ENCODE data around the gene ELP1. TPM values are rescaled to one million over a fixed set of nuclear protein-coding genes. Genes with fewer than 3 reads are reported as not detected.
"Not testable (repeated sequence)": the region's sequence is repeated elsewhere in the genome, so short reads cannot be mapped to it uniquely, and the experiment has no call there.

The ELP1 gene
- total and polyA plus RNA-seq, 5 donors from 2014 or later, result 13.7 to 24.9 (median 20.0) TPM

DNA sequence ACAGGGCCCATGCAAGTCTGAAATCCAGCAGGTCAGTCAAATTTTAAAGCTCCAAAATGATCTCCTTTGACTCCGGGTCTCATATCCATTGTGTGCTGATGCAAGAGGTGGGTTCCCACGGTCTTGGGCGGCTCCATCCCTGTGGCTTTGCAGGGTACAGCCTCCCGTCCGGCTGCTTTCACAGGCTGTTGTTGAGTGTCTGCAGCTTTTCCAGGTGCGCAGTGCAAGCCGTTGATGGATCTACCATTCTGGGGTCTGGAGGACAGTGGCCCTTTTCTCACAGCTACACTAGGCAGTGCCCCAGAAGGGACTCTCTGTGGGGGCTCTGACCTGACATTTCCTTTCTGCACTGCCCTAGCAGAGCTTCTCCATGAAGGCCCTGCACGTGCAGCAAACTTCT, 85.6 kb downstream of the ELP1 start:
- H3K9me3 ChIP-seq (ENCODE audit: control insufficient read depth in 2 of 2, low read length in 2 of 2); H3K36me3 ChIP-seq (ENCODE audit: control insufficient read depth, insufficient read depth, low read length); H3K9me3 Mint-ChIP-seq; H3K27ac Mint-ChIP-seq; H3K4me3 ChIP-seq (ENCODE audit: low read depth, low read length); H3K4me3 Mint-ChIP-seq; DNase-seq; ATAC-seq (ENCODE audit: low read depth in 2 of 2); H3K36me3 Mint-ChIP-seq; H3K4me1 Mint-ChIP-seq; H3K27ac ChIP-seq (ENCODE audit: insufficient read depth, low read length, poor library complexity, severe bottlenecking); H3K27me3 Mint-ChIP-seq; H3K4me1 ChIP-seq (ENCODE audit: control insufficient read depth, insufficient read depth, low read length, poor library complexity, severe bottlenecking); H3K27me3 ChIP-seq (ENCODE audit: control insufficient read depth, insufficient read depth, low read length): not testable (repeated sequence)

DNA sequence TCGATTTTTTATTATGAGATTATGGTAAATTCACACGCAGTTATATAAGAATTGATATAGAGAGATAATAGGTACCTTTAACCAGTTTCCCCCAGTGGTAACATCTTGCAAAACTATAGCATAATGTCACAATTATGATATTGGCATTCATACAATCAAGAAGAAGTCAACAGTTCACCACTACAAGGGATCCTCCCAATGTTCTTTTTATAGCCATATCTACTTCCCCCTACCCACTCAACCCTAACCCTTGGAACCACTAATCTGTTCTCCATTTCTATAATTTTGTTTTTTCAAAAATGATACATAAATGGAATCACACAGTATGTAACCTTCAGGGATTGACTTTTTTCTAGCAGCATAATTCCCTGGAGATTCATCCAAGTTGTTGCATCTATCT, 88.0 kb downstream of the ELP1 start:
- DNase-seq (no peak), ATAC-seq (ENCODE audit: low read depth in 2 of 2) (no peak)
- Histone ChIP-seq H3K9me3 (ENCODE audit: control insufficient read depth in 2 of 2, low read length in 2 of 2) (no peaks in the 10 kb centered on the region), H3K27me3 (ENCODE audit: control insufficient read depth, insufficient read depth, low read length) (no peaks in the 10 kb centered on the region), H3K4me1 (ENCODE audit: control insufficient read depth, insufficient read depth, low read length, poor library complexity, severe bottlenecking) (no peaks in the 10 kb centered on the region), H3K27ac (ENCODE audit: insufficient read depth, low read length, poor library complexity, severe bottlenecking) (no peak overlapping the region), H3K4me3 (ENCODE audit: low read depth, low read length) (no peak overlapping the region), H3K36me3 (ENCODE audit: control insufficient read depth, insufficient read depth, low read length) (no peaks in the 10 kb centered on the region)
- no peaks in the 10 kb centered on the region for H3K36me3 Mint-ChIP-seq
- no peak overlapping the region for H3K4me3 Mint-ChIP-seq
- H3K9me3 Mint-ChIP-seq, result no peaks in the 10 kb centered on the region
- H3K27me3 Mint-ChIP-seq, result peaks cover 7% of the 10 kb centered on the region
- no peak overlapping the region for H3K27ac Mint-ChIP-seq
- peaks cover 0 to 8% (median under 1%) of the 10 kb centered on the region in 4 donors for H3K4me1 Mint-ChIP-seq

DNA sequence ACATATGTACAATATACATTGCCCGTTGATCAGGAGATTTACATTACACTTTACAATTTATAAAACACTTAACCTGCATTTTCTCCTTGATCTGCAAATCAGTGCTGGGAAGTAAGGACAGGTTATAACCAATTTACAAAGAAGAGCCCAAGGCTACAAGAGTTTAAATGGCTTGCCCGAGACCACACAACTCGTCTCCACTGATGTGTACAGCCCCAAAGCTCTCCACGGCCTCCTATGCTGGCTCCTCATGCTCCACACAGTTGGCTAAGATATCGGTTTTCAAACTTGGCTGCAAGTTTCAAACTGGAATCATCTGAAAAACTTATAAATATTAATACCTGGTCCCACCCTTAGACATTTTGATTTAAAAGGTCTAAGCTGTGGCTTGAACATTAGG, 88.4 kb downstream of the ELP1 start:
- Histone ChIP-seq H3K27me3 (ENCODE audit: control insufficient read depth, insufficient read depth, low read length) (no peaks in the 10 kb centered on the region), H3K4me1 (ENCODE audit: control insufficient read depth, insufficient read depth, low read length, poor library complexity, severe bottlenecking) (no peaks in the 10 kb centered on the region), H3K9me3 (ENCODE audit: control insufficient read depth in 2 of 2, low read length in 2 of 2) (no peaks in the 10 kb centered on the region), H3K4me3 (ENCODE audit: low read depth, low read length) (no peak overlapping the region), H3K27ac (ENCODE audit: insufficient read depth, low read length, poor library complexity, severe bottlenecking) (no peak overlapping the region), H3K36me3 (ENCODE audit: control insufficient read depth, insufficient read depth, low read length) (no peaks in the 10 kb centered on the region)
- no peak for ATAC-seq (ENCODE audit: low read depth in 2 of 2)
- Mint-ChIP-seq H3K9me3 (peaks cover 0 to 1% (median 0%) of the 10 kb centered on the region in 7 donors), H3K4me3 (no peak overlapping the region), H3K27ac (no peak overlapping the region), H3K36me3 (no peaks in the 10 kb centered on the region), H3K27me3 (peaks cover 10% of the 10 kb centered on the region), H3K4me1 (peaks cover 0 to 8% (median under 1%) of the 10 kb centered on the region in 4 donors)
- no peak for DNase-seq

DNA sequence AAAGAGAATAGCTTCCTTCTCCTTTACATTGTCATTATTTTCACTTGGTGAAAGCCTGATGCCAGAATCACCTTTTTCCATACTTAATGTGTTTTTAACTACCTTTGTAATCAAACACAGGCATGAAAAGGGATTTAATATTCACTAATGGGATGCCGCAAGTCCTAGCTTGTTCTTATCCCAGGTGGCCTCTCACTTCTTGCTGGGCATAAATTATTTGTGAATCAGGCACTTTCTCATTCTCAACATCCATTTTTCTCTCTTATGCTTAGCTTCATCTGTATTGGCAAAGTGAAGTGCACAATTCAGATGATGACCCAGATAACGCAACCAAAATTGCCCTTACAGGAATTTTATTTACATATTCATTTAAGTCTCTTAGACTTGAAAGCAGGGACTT, 89.1 kb downstream of the ELP1 start:
- Mint-ChIP-seq H3K4me3 (no peak overlapping the region), H3K9me3 (peaks cover 0 to 1% (median 0%) of the 10 kb centered on the region in 7 donors), H3K27ac (no peak overlapping the region), H3K4me1 (peaks cover 0 to 8% (median under 1%) of the 10 kb centered on the region in 4 donors), H3K27me3 (peaks cover 10% of the 10 kb centered on the region), H3K36me3 (no peaks in the 10 kb centered on the region)
- Histone ChIP-seq H3K9me3 (ENCODE audit: control insufficient read depth in 2 of 2, low read length in 2 of 2) (no peaks in the 10 kb centered on the region), H3K36me3 (ENCODE audit: control insufficient read depth, insufficient read depth, low read length) (no peaks in the 10 kb centered on the region), H3K4me1 (ENCODE audit: control insufficient read depth, insufficient read depth, low read length, poor library complexity, severe bottlenecking) (no peaks in the 10 kb centered on the region), H3K27me3 (ENCODE audit: control insufficient read depth, insufficient read depth, low read length) (no peaks in the 10 kb centered on the region), H3K27ac (ENCODE audit: insufficient read depth, low read length, poor library complexity, severe bottlenecking) (no peak overlapping the region), H3K4me3 (ENCODE audit: low read depth, low read length) (no peak overlapping the region)
- no peak for DNase-seq
- ATAC-seq (ENCODE audit: low read depth in 2 of 2), result no peak

DNA sequence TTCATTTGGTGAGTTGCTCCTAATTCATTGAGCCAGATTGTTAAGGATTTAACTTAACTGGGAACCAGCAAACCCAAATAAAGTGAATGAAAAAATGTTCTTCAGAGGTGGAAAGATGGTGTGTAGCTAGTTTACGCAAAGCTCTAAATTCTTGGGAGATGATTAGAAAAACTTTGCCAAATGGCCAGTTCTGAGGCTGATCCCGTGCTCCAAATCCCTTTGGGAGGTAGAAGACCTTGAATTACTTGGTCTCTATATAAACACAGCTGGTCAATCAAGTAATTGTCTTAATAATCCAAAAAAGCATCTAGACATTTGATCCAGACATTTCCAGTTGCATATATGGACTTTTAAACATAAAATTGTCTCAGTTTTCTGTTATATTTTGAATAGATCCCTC, 89.5 kb downstream of the ELP1 start:
- DNase-seq, result no peak
- H3K27ac ChIP-seq (ENCODE audit: insufficient read depth, low read length, poor library complexity, severe bottlenecking), result no peak overlapping the region
- H3K9me3 ChIP-seq (ENCODE audit: control insufficient read depth in 2 of 2, low read length in 2 of 2), result no peaks in the 10 kb centered on the region
- H3K36me3 Mint-ChIP-seq, result no peaks in the 10 kb centered on the region
- H3K4me1 ChIP-seq (ENCODE audit: control insufficient read depth, insufficient read depth, low read length, poor library complexity, severe bottlenecking), result no peaks in the 10 kb centered on the region
- H3K4me3 ChIP-seq (ENCODE audit: low read depth, low read length), result no peak overlapping the region
- no peak overlapping the region for H3K27ac Mint-ChIP-seq
- no peaks in the 10 kb centered on the region for H3K27me3 ChIP-seq (ENCODE audit: control insufficient read depth, insufficient read depth, low read length)
- H3K36me3 ChIP-seq (ENCODE audit: control insufficient read depth, insufficient read depth, low read length), result no peaks in the 10 kb centered on the region
- peaks cover 0 to 8% (median under 1%) of the 10 kb centered on the region in 4 donors for H3K4me1 Mint-ChIP-seq
- H3K9me3 Mint-ChIP-seq, result peaks cover 0 to 1% (median 0%) of the 10 kb centered on the region in 7 donors
- H3K4me3 Mint-ChIP-seq, result no peak overlapping the region
- no peak for ATAC-seq (ENCODE audit: low read depth in 2 of 2)
- peaks cover 10% of the 10 kb centered on the region for H3K27me3 Mint-ChIP-seq

DNA sequence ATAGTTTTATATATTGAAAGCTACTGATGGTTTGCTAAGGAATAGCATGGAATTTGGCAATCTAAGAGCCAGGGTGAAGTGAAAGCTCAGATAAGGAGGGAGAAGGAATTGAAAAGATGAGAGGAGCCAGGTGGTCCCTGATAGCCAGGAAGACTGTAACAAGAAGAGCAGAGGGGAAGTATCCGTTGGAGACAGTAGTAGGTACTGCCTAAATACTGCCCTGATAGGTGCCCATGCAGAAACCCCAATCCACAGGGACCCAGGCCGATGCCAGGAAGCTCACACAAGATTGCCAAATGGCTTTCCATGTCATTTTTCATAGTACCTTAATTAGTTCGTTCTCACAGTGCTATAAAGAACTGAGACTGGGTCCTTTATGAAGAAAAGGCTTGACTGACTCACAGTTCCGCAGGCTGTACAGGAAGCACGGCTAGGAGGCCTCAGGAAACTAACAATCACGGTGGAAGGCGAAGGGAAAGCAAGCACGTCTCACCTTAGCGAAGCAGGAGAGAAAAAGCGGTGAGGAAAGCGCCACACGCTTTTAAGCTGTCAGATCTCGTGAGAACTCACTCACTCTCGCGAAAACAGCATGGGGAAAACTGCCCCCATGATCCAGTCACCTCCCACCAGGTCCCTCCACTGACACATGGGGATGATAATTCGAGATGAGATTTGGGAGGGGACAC, 91.2 kb downstream of the ELP1 start:
- H3K27ac Mint-ChIP-seq, result peak overlapping the region in 1 of 3 donors; percentile 32
- H3K4me3 Mint-ChIP-seq, result peak overlapping the region in 2 of 4 donors; percentile 48 to 56
- peaks cover 0 to 8% (median under 1%) of the 10 kb centered on the region in 4 donors for H3K4me1 Mint-ChIP-seq
- H3K9me3 Mint-ChIP-seq, result peaks cover 0 to 1% (median 0%) of the 10 kb centered on the region in 7 donors
- no peaks in the 10 kb centered on the region for H3K36me3 ChIP-seq (ENCODE audit: control insufficient read depth, insufficient read depth, low read length)
- H3K4me1 ChIP-seq (ENCODE audit: control insufficient read depth, insufficient read depth, low read length, poor library complexity, severe bottlenecking), result no peaks in the 10 kb centered on the region
- no peaks in the 10 kb centered on the region for H3K9me3 ChIP-seq (ENCODE audit: control insufficient read depth in 2 of 2, low read length in 2 of 2)
- H3K36me3 Mint-ChIP-seq, result no peaks in the 10 kb centered on the region
- H3K4me3 ChIP-seq (ENCODE audit: low read depth, low read length), result no peak overlapping the region
- ATAC-seq (ENCODE audit: low read depth in 2 of 2) (no peak), DNase-seq (peak in 1 of 3 donors; percentile 8)
- no peaks in the 10 kb centered on the region for H3K27me3 ChIP-seq (ENCODE audit: control insufficient read depth, insufficient read depth, low read length)
- H3K27me3 Mint-ChIP-seq, result peaks cover 10% of the 10 kb centered on the region
- no peak overlapping the region for H3K27ac ChIP-seq (ENCODE audit: insufficient read depth, low read length, poor library complexity, severe bottlenecking)

DNA sequence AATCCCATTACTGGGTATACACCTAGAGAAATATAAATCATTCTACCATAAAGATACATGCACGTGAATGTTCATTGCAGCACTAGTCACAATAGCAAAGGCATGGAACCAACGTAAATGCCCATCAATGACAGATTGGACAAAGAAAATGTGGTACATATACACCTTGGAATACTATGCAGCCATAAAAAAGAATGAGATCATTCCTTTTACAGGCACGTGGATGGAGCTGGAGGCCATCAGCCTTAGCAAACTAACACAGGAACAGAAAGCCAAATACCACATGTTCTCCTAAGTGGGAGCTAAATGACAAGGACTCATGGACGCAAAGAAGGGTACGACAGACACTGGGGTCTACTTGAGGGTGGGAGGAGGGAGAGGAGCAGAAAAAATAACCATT, 94.4 kb downstream of the ELP1 start:
- DNase-seq; H3K27me3 ChIP-seq (ENCODE audit: control insufficient read depth, insufficient read depth, low read length); H3K27me3 Mint-ChIP-seq; ATAC-seq (ENCODE audit: low read depth in 2 of 2); H3K36me3 ChIP-seq (ENCODE audit: control insufficient read depth, insufficient read depth, low read length); H3K4me3 ChIP-seq (ENCODE audit: low read depth, low read length); H3K9me3 Mint-ChIP-seq; H3K4me3 Mint-ChIP-seq; H3K4me1 ChIP-seq (ENCODE audit: control insufficient read depth, insufficient read depth, low read length, poor library complexity, severe bottlenecking); H3K27ac ChIP-seq (ENCODE audit: insufficient read depth, low read length, poor library complexity, severe bottlenecking); H3K9me3 ChIP-seq (ENCODE audit: control insufficient read depth in 2 of 2, low read length in 2 of 2); H3K36me3 Mint-ChIP-seq; H3K4me1 Mint-ChIP-seq; H3K27ac Mint-ChIP-seq: not testable (repeated sequence)

DNA sequence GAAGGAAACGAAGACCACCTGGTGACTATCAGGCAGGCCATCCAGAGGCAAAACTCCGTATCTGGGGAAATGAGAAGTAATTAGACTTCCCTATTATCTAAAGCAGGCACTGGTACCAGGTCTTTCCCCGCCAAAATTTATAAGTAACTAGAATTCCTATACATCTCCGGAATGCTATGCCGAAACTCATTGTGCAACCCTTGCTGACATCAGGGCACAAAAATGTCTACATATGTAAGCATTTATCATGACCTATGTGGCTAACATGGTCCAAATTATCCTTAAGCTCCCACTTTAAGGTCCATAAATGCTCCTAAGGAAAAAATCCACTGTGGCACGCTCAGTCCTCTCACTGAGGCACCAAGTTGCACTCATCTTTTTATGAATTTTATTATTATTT, 95.9 kb downstream of the ELP1 start:
- no peaks in the 10 kb centered on the region for H3K36me3 Mint-ChIP-seq
- peaks cover 0 to 6% (median under 1%) of the 10 kb centered on the region in 4 donors for H3K4me1 Mint-ChIP-seq
- no peak overlapping the region for H3K4me3 Mint-ChIP-seq
- peaks cover 6% of the 10 kb centered on the region for H3K27me3 Mint-ChIP-seq
- no peak for DNase-seq
- H3K9me3 ChIP-seq (ENCODE audit: control insufficient read depth in 2 of 2, low read length in 2 of 2), result no peaks in the 10 kb centered on the region
- H3K27ac ChIP-seq (ENCODE audit: insufficient read depth, low read length, poor library complexity, severe bottlenecking), result no peak overlapping the region
- H3K4me1 ChIP-seq (ENCODE audit: control insufficient read depth, insufficient read depth, low read length, poor library complexity, severe bottlenecking), result no peaks in the 10 kb centered on the region
- H3K27me3 ChIP-seq (ENCODE audit: control insufficient read depth, insufficient read depth, low read length), result no peaks in the 10 kb centered on the region
- ATAC-seq (ENCODE audit: low read depth in 2 of 2), result no peak
- H3K4me3 ChIP-seq (ENCODE audit: low read depth, low read length), result no peak overlapping the region
- no peak overlapping the region for H3K27ac Mint-ChIP-seq
- H3K9me3 Mint-ChIP-seq, result peaks cover 0 to 2% (median 0%) of the 10 kb centered on the region in 7 donors
- no peaks in the 10 kb centered on the region for H3K36me3 ChIP-seq (ENCODE audit: control insufficient read depth, insufficient read depth, low read length)
